COR-L47 (cell line): ENCODE measurements around the gene SPATA9.
A peak's percentile ranks its signal among the peaks of the same experiment; 100 is the strongest.

ENCODE experiments used
- DNase-seq: peaks from one replicate; lab custom pipeline; 2025; lab: John Stamatoyannopoulos, UW

Gene SPATA9

GRCh38 chr5:95619514-95620029, 63.2 kb downstream of the SPATA9 start:
- peak; percentile 47 for DNase-seq

DNA sequence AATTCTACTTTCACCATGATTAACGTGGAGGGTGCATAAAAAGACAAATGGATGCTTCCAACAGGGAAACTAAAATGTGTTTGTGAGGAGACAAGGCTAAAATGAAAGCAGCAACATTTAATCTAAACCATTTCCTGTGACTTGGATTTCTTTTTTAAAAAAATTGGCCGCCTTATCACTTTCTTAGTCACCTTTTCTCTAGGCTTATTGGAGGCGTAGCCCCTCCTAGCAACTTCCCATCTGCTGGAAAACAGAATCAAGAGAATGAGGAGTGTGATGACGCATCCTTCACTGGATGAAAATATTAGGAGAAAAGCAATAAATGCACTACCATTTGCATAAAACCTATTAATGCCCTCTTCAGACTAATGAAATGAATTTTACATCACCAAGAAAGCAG, 63.7 kb downstream of the SPATA9 start:
- DNase-seq, result no peak

- no peak for DNase-seq
Measured at GRCh38 chr5:95617057-95617456, 65.7 kb downstream of the SPATA9 start.

DNA sequence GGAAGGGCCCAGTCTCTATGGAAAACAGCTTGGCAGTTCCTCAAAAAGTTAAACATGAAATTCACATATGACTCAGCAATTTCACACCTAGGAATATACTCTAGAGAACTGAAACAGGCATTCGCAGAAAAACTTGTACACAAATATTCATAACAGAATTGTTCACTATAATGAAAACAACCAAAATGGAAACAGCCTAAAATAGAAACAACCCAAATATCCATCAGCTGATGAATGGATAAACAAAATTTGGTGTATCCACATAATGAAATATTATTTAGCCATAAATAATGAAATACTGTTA, 67.7 kb downstream of the SPATA9 start:
- DNase-seq, result no peak

- no peak for DNase-seq
Measured at GRCh38 chr5:95613514-95613913, 69.3 kb downstream of the SPATA9 start.

GRCh38 chr5:95611396-95611795, 71.4 kb downstream of the SPATA9 start:
- no peak for DNase-seq

- DNase-seq, result no peak
Measured at GRCh38 chr5:95610546-95610945, 72.2 kb downstream of the SPATA9 start.

GRCh38 chr5:95609711-95610110, 73.1 kb downstream of the SPATA9 start:
- no peak for DNase-seq
